Left colon (tissue), 2 donors: ENCODE results near the gene TNS4. TPM values are rescaled to one million over a fixed set of nuclear protein-coding genes. Genes with fewer than 3 reads are reported as not detected.
"Not testable (repeated sequence)": the region's sequence is repeated elsewhere in the genome, so short reads cannot be mapped to it uniquely, and the experiment has no call there.

Experiments used
- ATAC-seq: fragments of 200-7000 bp; cut with Tn5 transposase; one replicate; pipeline ENCODE4 v1.9.1; 2020; ENCODE audit warnings: mild to moderate bottlenecking, moderate library complexity
- DNase-seq, 2 donors: peaks; one replicate each; pipeline ENCODE4 v3.0.0-alpha.2; 2020
- intact Hi-C, 2 donors: fragments of 100-400 bp; cut with DNase I in 1 of 2; cut with micrococcal nuclease in 1 of 2; formaldehyde crosslinking; loops; one replicate each; pipeline versions ENCODE4 v1.11.2 to v1.14.0; 2022; cut with DNase I, micrococcal nuclease
- long read RNA-seq: library from polyadenylated mRNA; unstranded; transcript quantifications from one replicate; pipeline ENCODE4 v2.0.0, GENCODE V29; 2021
- total RNA-seq, 2 donors: library from RNA; stranded (reverse); fragmentation: NEBNext Ultra II Directional; extraction: Animal tissue kit (Norgen Biotek cat#: 25700); gene quantifications; one replicate each; pipeline ENCODE4 v1.2.1, GENCODE V29; 2021
- donor health status: DM: no; HTN: no; CAD: no.
- donor health status: DM: yes; HTN: yes; CAD: no.

Gene TNS4
- 10 to 100 TPM in 1 of 2 donors, 1 to 10 TPM in 1; 2.5 to 10.5 TPM for total RNA-seq
- long read RNA-seq = 0 reads

GRCh38 chr17:40501499-40501911 lies at the start of gene TNS4:
Gene TNS4, minus strand, starts transcription at chr17:40501623. Its CDS starts 5,198 bp downstream, at chr17:40496425.
- peak; percentile 85 to 90 for DNase-seq
- intact Hi-C loops = no loop called here
- ATAC-seq = peak; percentile 78

GRCh38 chr17:40550608-40551007 lies 49.2 kb upstream of the TNS4 start:
- ATAC-seq = no peak
- intact Hi-C loops = no loop called here
- DNase-seq = peak in 1 of 2 donors; percentile 16

- intact Hi-C loops = no loop called here
Measured at GRCh38 chr17:40548982-40549685, 47.7 kb upstream of the TNS4 start.

GRCh38 chr17:40548491-40548981 lies 47.1 kb upstream of the TNS4 start:
- ATAC-seq = no peak
- DNase-seq = no peak
- intact Hi-C loops = no loop called here

More at GRCh38 chr17:40548982-40549685, 47.7 kb upstream of the TNS4 start:
- ATAC-seq (peak; percentile 86), DNase-seq (peak in 1 of 2 donors; percentile 16)

GRCh38 chr17:40547785-40548478 lies 46.5 kb upstream of the TNS4 start:
- intact Hi-C loops = no loop called here
- no peak for DNase-seq
- ATAC-seq = no peak

GRCh38 chr17:40547079-40547784 lies 45.8 kb upstream of the TNS4 start:
- ATAC-seq (no peak), DNase-seq (peak in 1 of 2 donors; percentile 24)
- intact Hi-C loops = no loop called here

GRCh38 chr17:40546497-40546896 lies 45.1 kb upstream of the TNS4 start:
- intact Hi-C loops, DNase-seq, ATAC-seq: not testable (repeated sequence)

GRCh38 chr17:40545660-40546059 lies 44.2 kb upstream of the TNS4 start:
- no peak for ATAC-seq
- intact Hi-C loops = no loop called here
- peak in 1 of 2 donors; percentile 2 for DNase-seq

- DNase-seq (peak in 1 of 2 donors; percentile 81), ATAC-seq (peak; percentile 37)
- intact Hi-C loops = no loop called here
Measured at GRCh38 chr17:40542558-40543411, 41.4 kb upstream of the TNS4 start.

GRCh38 chr17:40541873-40542557 lies 40.6 kb upstream of the TNS4 start:
- ATAC-seq (peak; percentile 16), DNase-seq (no peak)
- intact Hi-C loops = no loop called here

GRCh38 chr17:40541060-40541872 lies 39.8 kb upstream of the TNS4 start:
- intact Hi-C loops = no loop called here
- peak; percentile 15 for ATAC-seq
- DNase-seq = peak in 1 of 2 donors; percentile 22

GRCh38 chr17:40540448-40540847 lies 39.0 kb upstream of the TNS4 start:
- ATAC-seq (no peak), DNase-seq (peak in 1 of 2 donors; percentile 18)
- intact Hi-C loops = no loop called here

GRCh38 chr17:40539711-40540411 lies 38.4 kb upstream of the TNS4 start:
- DNase-seq = peak in 1 of 2 donors; percentile 23
- intact Hi-C loops = loop anchor here in 1 of 2 donors (10.0 kb wide), 1 partner anchor 105 kb away; no protein-coding TSS in a partner anchor
- ATAC-seq = no peak

- ATAC-seq = no peak
- intact Hi-C loops = loop anchor here in 1 of 2 donors (10.0 kb wide), 1 partner anchor 104 kb away; no protein-coding TSS in a partner anchor
- peak in 1 of 2 donors; percentile 7 for DNase-seq
Measured at GRCh38 chr17:40538936-40539705, 37.7 kb upstream of the TNS4 start.
